HG02623 (cell line): ENCODE data around the gene ZFC3H1.
"Not testable (repeated sequence)": the region's sequence is repeated elsewhere in the genome, so short reads cannot be mapped to it uniquely, and the experiment has no call there.

ENCODE experiments used
- ATAC-seq: cut with Tn5 transposase; IDR thresholded peaks from one replicate; pipeline ENCODE4 v1.9.1; 2021; ENCODE audit warnings: moderate library complexity; ENCODE audit not compliant: unreplicated experiment

ZFC3H1 gene

DNA sequence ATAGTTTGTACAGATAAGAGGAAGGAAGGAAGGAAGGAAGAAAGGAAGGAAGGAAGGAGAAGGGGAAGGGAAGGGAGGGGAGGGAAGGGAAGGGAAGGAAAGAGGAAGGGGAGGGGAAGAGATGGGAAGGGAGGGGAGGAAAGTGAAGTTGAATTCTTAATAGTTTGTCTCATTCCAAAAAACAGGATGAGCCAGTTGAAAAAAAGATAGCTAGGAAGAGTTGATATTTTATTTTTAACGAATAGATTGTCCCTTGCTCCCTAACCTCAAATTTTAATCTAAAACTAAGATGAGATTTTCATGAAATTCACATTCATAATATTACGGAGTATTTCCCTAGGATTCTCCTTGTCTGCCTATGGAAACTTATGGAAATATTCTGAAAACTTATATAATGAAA is 80.7 kb downstream of the ZFC3H1 start:
- ATAC-seq = no peak

GRCh38 chr12:71581206-71581605 is 82.4 kb downstream of the ZFC3H1 start:
- ATAC-seq = no peak

DNA sequence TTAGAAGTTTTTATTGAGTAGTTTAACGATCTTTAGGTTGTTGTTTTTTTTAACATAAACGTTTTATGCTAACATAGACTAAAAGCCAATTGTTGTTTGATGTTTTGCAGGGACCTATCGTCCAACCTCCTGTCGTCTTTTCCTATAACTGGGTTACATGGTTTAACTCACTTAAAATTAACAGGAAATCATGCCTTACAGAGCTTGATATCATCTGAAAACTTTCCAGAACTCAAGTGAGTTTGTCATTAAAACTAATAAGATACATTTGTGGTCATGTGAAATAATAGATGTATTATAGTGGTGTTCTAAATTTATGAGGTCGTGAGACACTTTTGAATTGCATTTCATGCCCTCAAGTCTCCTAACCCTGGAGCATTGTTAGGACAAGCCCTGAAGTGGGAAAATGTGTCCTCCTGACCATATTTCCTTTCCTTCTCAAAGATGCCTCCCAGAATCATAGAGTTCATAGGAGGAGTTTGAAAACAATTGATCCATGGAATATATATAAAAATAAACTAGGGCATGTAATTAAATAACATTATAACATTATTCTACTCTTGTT is 84.9 kb downstream of the ZFC3H1 start:
- ATAC-seq = no peak

DNA sequence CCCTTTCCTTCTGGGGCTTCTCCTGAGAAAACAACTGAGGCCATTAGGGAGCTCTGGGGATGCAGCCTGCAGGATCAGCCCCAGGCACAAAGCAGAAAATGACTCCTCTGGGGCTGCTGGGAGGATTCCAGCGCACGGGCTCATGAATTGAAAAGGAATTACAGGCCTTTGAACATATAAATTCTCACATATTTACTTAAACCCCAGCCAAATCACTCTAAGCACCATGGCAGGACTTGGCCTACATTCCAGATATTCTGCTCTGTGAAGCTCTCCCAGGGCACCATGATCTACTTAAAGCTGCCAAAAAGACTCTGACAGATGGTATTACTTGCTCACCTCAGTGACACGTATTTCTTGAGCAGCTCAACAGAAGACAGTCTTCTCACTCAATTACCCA is 87.2 kb downstream of the ZFC3H1 start:
- no peak for ATAC-seq

- ATAC-seq = not testable (repeated sequence)
Observed at GRCh38 chr12:71569885-71570284, 93.8 kb downstream of the ZFC3H1 start.

DNA sequence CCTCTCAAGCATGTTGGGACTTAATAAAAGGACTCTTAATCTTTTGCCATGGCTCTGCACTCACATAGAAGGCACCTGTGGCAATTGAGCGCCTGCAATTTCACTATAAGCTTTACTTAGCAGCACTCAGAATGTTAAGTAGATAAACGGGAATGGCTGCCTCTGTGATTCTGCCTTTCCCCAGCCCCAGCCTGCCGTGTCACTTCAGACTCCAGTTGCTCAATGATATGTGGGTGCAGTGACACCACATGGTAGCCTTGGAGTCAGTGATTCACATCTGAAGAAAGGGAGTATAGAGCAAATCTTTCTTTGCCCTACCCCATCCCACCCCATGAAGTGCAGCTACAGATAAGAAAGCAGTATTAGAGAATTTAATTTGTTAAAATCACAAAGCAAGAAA is 96.1 kb downstream of the ZFC3H1 start:
- ATAC-seq = no peak

DNA sequence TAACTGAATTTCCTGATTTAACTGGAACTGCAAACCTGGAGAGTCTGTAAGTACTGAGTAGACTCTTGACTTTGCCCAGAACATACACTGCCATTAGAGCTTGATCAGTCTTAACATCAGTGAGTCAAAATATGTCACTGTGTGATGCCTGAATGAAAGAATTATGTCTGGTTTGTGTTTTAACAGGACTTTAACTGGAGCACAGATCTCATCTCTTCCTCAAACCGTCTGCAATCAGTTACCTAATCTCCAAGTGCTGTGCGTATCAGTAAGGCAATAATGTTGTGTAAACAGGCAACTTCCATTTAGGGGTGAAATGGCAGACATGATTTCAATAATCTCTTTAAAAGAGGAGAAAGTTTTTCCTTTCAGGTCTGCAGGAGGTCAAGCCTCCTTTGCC is 97.0 kb downstream of the ZFC3H1 start:
- no peak for ATAC-seq

- ATAC-seq = no peak
Observed at GRCh38 chr12:71565535-71565934, 98.1 kb downstream of the ZFC3H1 start.

- ATAC-seq = no peak
Observed at GRCh38 chr12:71562676-71563595, 100.7 kb downstream of the ZFC3H1 start.
